ENCODE data around the gene ATXN2. TPM values are rescaled to one million over a fixed set of nuclear protein-coding genes. Genes with fewer than 3 reads are reported as not detected.
A peak's percentile ranks its signal among the peaks of the same experiment; 100 is the strongest.
"Not testable (repeated sequence)": the region's sequence is repeated elsewhere in the genome, so short reads cannot be mapped to it uniquely, and the experiment has no call there.

Gene ATXN2
- total and polyA plus RNA-seq, 9 of the 15 experiments (the other 6 are each of a cell fraction or from before 2014, with no cell fraction given) = 16.8 to 67.8 (median 29.3) TPM

DNA sequence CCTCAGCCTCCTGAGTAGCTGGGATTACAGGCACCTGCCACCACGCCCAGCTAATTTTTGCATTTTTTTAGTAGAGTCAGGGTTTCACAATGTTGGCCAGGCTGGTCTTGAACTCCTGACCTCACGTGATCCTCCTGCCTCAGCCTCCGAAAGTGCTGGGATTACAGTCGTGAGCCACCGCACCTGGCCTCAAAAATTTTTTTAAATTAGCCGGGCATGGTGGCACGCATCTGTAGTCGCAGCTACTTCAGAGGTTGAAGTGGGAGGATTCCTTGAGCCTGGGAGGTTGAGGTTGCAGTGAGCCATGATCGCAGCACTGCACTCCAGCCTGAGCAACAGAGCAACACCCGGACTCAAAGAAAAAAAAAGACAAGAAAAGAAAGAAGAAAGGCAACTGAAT lies 18.7 kb upstream of the ATXN2 start:
- H3K27me3 ChIP-seq (ENCODE audit: control insufficient read depth in 2 of 2, insufficient read depth in 2 of 2, low read length in 2 of 2); CTCF ChIA-PET (ENCODE audit: low intra/inter-chr PET ratio); BruUV-seq (replicated peaks); FAIRE-seq; DNase-seq (ENCODE audit: extremely low read depth in 1 of 4, low spot score in 3 of 4); H3K9me1 ChIP-seq (ENCODE audit: control insufficient read depth, insufficient read depth, low read length); H3K4me3 ChIP-seq; H3K79me2 ChIP-seq (ENCODE audit: control insufficient read depth, insufficient read depth, low read length); H3K9ac ChIP-seq (ENCODE audit: insufficient read depth in 1 of 2, low read depth in 2 of 2, low read length in 2 of 2); intact Hi-C loops (cut with micrococcal nuclease); H3K27ac ChIP-seq (ENCODE audit: extremely low read depth, low read depth, low read length); H3K4me1 ChIP-seq (replicated peaks in 1 of 2; ENCODE audit: control insufficient read depth in 2 of 2, insufficient read depth in 2 of 2, low read length in 2 of 2); H3K36me3 ChIP-seq (ENCODE audit: control insufficient read depth, insufficient read depth, low read length); ATAC-seq; H3K4me2 ChIP-seq (ENCODE audit: insufficient read depth, low read length); H3K9me3 ChIP-seq (replicated peaks; ENCODE audit: control insufficient read depth, insufficient read depth, low read depth, low read length); H4K20me1 ChIP-seq (replicated peaks; ENCODE audit: control insufficient read depth, insufficient read depth, low read length); H2AFZ ChIP-seq (ENCODE audit: low read depth, low read length); in situ Hi-C loops (cut with MboI): not testable (repeated sequence)
- POLR2A ChIA-PET = interaction anchor here (1.9 kb wide), 1 partner anchor 11 kb away, joined by 5 read pairs; no protein-coding TSS in a partner anchor
- TF ChIP-seq CBFA2T2 (conservative IDR thresholded peaks at IDR 0.05) (0 out of 2 replicates have a peak, but pooled peaks have one; percentile 16), CEBPB (tag; IDR thresholded peaks at IDR 0.05) (peak; percentile 8; the same call in 1 of the 2 replicates), CBFA2T3 (IDR thresholded peaks at IDR 0.05) (peak; percentile 44; the same call in 1 of the 2 replicates), ARID1B (IDR thresholded peaks at IDR 0.05) (0 out of 2 replicates have a peak, but pooled peaks have one; percentile 12), BHLHE40 (IDR thresholded peaks at IDR 0.05; ENCODE audit: low read length) (0 out of 2 replicates have a peak, but pooled peaks have one; percentile 6)
- WGBS (ENCODE audit: insufficient coverage, low coverage, missing lambda C conversion rate) = 54% methylated on average over 10 of the region's 10 CpGs

GRCh38 chr12:111616177-111616623 lies 17.1 kb upstream of the ATXN2 start:
- intact Hi-C loops (cut with micrococcal nuclease) (no loop called here), in situ Hi-C loops (cut with MboI) (no loop called here)
- no peaks in the 10 kb centered on the region for H3K79me2 ChIP-seq (ENCODE audit: control insufficient read depth, insufficient read depth, low read length)
- 0 out of 3 replicates have a peak overlapping the region, but pooled peaks have one; percentile 2 for H3K27ac ChIP-seq (ENCODE audit: extremely low read depth, low read depth, low read length)
- H3K9me3 ChIP-seq (replicated peaks; ENCODE audit: control insufficient read depth, insufficient read depth, low read depth, low read length) = no peaks in the 10 kb centered on the region
- no TSS peak for BruUV-seq (replicated peaks)
- H3K4me1 ChIP-seq (replicated peaks in 1 of 2; ENCODE audit: control insufficient read depth in 2 of 2, insufficient read depth in 2 of 2, low read length in 2 of 2) = peaks cover 0 to 5% of the 10 kb centered on the region in 2 experiments; a peak in 2 of 5 replicates
- WGBS (ENCODE audit: insufficient coverage, low coverage, missing lambda C conversion rate) = 52% methylated on average over 7 of the region's 7 CpGs
- H4K20me1 ChIP-seq (replicated peaks; ENCODE audit: control insufficient read depth, insufficient read depth, low read length) = no peaks in the 10 kb centered on the region
- FAIRE-seq = no peak
- DNase-seq (ENCODE audit: extremely low read depth in 1 of 4, low spot score in 3 of 4) = peak in 1 of 4 experiments; percentile 19
- ATAC-seq = no peak
- 0 out of 2 replicates have a peak overlapping the region, but pooled peaks have one; percentile 19 for H2AFZ ChIP-seq (ENCODE audit: low read depth, low read length)
- CTCF ChIA-PET (ENCODE audit: low intra/inter-chr PET ratio) = no interaction called here
- no peaks in the 10 kb centered on the region for H3K27me3 ChIP-seq (ENCODE audit: control insufficient read depth in 2 of 2, insufficient read depth in 2 of 2, low read length in 2 of 2)
- POLR2A ChIA-PET = interaction anchor here (0.6 to 1.9 kb wide), 2 partner anchors 10 to 14 kb away, joined by 3 to 5 read pairs; no protein-coding TSS in a partner anchor
- no peaks in the 10 kb centered on the region for H3K9me1 ChIP-seq (ENCODE audit: control insufficient read depth, insufficient read depth, low read length)
- no peak overlapping the region for H3K9ac ChIP-seq (ENCODE audit: insufficient read depth in 1 of 2, low read depth in 2 of 2, low read length in 2 of 2)
- no peaks in the 10 kb centered on the region for H3K36me3 ChIP-seq (ENCODE audit: control insufficient read depth, insufficient read depth, low read length)
- H3K4me2 ChIP-seq (ENCODE audit: insufficient read depth, low read length) = no peak overlapping the region; the same call in 1 of the 2 replicates
- no peak overlapping the region for H3K4me3 ChIP-seq
- TF ChIP-seq RB1 (IDR thresholded peaks at IDR 0.05; ENCODE audit: low read depth) (no peak), SAFB2 (IDR thresholded peaks at IDR 0.05; ENCODE audit: borderline replicate concordance, low read depth, low read length, severe bottlenecking) (no peak), CBX3 (IDR thresholded peaks at IDR 0.05; ENCODE audit: borderline replicate concordance in 1 of 2, low read length in 2 of 2) (no peak), BACH1 (tag; IDR thresholded peaks at IDR 0.05) (no peak), SOX6 (IDR thresholded peaks at IDR 0.05) (0 out of 2 replicates have a peak, but pooled peaks have one; percentile 22), CEBPB (tag; IDR thresholded peaks at IDR 0.05) (peak; percentile 80), POU5F1 (IDR thresholded peaks at IDR 0.05; ENCODE audit: borderline replicate concordance, low read depth, low read length, partially characterized antibody) (no peak), SRF (CRISPR knock-in tag; IDR thresholded peaks at IDR 0.05) (peak in 1 of 2 experiments; percentile 76; a peak in 1 of 4 replicates), ATF4 (CRISPR knock-in tag; IDR thresholded peaks at IDR 0.05) (no peak)
- TF ChIP-seq, protein P1, sequence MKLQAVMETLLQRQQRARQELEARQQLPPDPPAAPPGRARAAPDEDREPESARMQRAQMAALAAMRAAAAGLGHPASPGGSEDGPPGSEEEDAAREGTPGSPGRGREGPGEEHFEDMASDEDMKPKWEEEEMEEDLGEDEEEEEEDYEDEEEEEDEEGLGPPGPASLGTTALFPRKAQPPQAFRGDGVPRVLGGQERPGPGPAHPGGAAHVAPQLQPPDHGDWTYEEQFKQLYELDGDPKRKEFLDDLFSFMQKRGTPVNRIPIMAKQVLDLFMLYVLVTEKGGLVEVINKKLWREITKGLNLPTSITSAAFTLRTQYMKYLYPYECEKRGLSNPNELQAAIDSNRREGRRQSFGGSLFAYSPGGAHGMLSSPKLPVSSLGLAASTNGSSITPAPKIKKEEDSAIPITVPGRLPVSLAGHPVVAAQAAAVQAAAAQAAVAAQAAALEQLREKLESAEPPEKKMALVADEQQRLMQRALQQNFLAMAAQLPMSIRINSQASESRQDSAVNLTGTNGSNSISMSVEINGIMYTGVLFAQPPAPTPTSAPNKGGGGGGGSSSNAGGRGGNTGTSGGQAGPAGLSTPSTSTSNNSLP (IDR thresholded peaks at IDR 0.05; ENCODE audit: borderline replicate concordance, low read depth, low read length) = no peak

All from K562 (cell line).